Activated CD4-positive, alpha-beta T cell treated with anti-CD3 and anti-CD28 coated beads, Interleukin-10, Interleukin-2, amounts not matched to agents 100 ng/mL and 50 ng/mL, durations not matched to agents 16 hours and 8 hours (primary cell): ENCODE measurements around the gene UGT2B17.
"Not testable (repeated sequence)": the region's sequence is repeated elsewhere in the genome, so short reads cannot be mapped to it uniquely, and the experiment has no call there.

Experiments
- DNase-seq: peaks from one replicate; pipeline ENCODE4 v3.0.0-alpha.2; 2020

UGT2B17 gene

GRCh38 chr4:68576272-68577125, at the start of gene UGT2B17:
Gene UGT2B17 (minus strand): TSS chr4:68576322. CDS start chr4:68568484, 7,838 bp downstream.
- no peak for DNase-seq

GRCh38 chr4:68622731-68623130, 46.6 kb upstream of the UGT2B17 start:
- not testable (repeated sequence) for DNase-seq

- DNase-seq: no peak
Measured at GRCh38 chr4:68617003-68617698, 41.0 kb upstream of the UGT2B17 start.

- DNase-seq: no peak
Measured at GRCh38 chr4:68615699-68616422, 39.7 kb upstream of the UGT2B17 start.

- no peak for DNase-seq
Measured at GRCh38 chr4:68613752-68614151, 37.6 kb upstream of the UGT2B17 start.

- no peak for DNase-seq
Measured at GRCh38 chr4:68606240-68606639, 30.1 kb upstream of the UGT2B17 start.

GRCh38 chr4:68599150-68599549, 23.0 kb upstream of the UGT2B17 start:
- DNase-seq: no peak

- no peak for DNase-seq
Measured at GRCh38 chr4:68597482-68597881, 21.4 kb upstream of the UGT2B17 start.

GRCh38 chr4:68594678-68595077, 18.6 kb upstream of the UGT2B17 start:
- no peak for DNase-seq

GRCh38 chr4:68593112-68593511, 17.0 kb upstream of the UGT2B17 start:
- DNase-seq: no peak

GRCh38 chr4:68592673-68593072, 16.6 kb upstream of the UGT2B17 start:
- DNase-seq: no peak

GRCh38 chr4:68591204-68591603, 15.1 kb upstream of the UGT2B17 start:
- no peak for DNase-seq

GRCh38 chr4:68589790-68590189, 13.7 kb upstream of the UGT2B17 start:
- DNase-seq: no peak

GRCh38 chr4:68582339-68582717, 6.2 kb upstream of the UGT2B17 start:
- DNase-seq: no peak

- no peak for DNase-seq
Measured at GRCh38 chr4:68581383-68582338, 5.5 kb upstream of the UGT2B17 start.

- DNase-seq: no peak
Measured at GRCh38 chr4:68577590-68577989, 1.5 kb upstream of the UGT2B17 start.

GRCh38 chr4:68575636-68576035, 486 bp downstream of the UGT2B17 start:
- not testable (repeated sequence) for DNase-seq

- DNase-seq: no peak
Measured at GRCh38 chr4:68575081-68575480, 1.0 kb downstream of the UGT2B17 start.

- DNase-seq: no peak
Measured at GRCh38 chr4:68572653-68573170, 3.4 kb downstream of the UGT2B17 start.

GRCh38 chr4:68570122-68570507, 6.0 kb downstream of the UGT2B17 start:
- no peak for DNase-seq

- no peak for DNase-seq
Measured at GRCh38 chr4:68569466-68570121, 6.5 kb downstream of the UGT2B17 start.

GRCh38 chr4:68569036-68569435, 7.1 kb downstream of the UGT2B17 start:
- DNase-seq: not testable (repeated sequence)
